ENCODE results near the gene IFNLR1.

IFNLR1 gene

DNA sequence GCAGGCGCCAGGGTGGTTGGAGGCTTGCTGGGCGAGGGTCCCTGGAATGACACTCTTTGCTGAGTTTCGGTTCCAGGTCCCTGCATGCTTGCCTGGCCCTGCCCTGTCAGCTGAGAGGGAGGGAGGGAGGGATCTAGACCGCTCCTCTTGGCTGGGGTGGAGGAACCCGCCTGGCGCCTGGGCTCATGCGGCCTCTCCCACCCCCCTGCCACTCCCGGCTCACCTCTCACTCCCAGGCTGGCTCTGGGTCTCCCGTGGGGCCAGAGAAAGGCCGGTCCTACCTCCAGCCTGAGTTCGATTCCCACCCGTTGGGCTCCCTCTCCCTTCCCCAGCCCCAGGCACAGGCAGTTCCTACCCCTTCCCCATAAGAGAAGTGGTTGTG lies 19.0 kb upstream of the IFNLR1 start:
- no peak for DNase-seq (ENCODE audit: low read depth, low spot score)

DNA sequence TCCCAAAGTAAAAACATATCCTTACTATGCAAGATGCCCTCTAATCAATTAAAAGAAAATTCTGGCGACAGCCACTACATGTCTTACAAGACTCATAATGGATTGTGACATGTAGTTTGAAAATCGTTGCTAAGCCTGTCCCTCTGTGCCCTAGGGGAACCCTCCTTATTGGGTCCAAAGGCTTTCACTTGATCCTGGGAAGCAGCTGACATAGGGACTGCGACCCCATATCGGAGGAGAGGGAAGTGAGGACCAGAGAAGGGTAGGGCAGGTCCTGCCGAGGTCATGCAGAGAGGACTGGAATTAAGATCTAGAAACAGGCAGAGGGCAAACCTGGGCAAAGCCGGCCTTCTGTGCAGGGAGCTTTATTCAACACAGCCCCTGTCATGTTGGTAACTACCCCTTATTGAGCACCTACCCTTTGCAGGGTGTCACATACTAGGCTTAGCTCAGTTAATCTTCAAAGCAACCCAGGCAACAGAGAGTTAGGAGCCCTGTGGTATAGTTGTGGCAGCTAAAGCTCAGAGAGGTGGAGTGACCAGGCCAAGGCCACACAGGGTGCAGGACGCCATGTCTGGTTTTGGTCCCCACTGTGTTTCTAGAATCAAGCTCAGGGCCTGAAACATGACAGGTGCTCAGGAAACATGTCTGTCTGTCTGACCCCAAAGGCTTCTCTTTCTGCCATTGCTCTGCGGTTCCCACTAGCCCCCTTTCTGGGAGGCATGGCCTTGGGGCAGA lies 18.4 kb upstream of the IFNLR1 start:
- no peak for DNase-seq (ENCODE audit: low read depth, low spot score)

DNA sequence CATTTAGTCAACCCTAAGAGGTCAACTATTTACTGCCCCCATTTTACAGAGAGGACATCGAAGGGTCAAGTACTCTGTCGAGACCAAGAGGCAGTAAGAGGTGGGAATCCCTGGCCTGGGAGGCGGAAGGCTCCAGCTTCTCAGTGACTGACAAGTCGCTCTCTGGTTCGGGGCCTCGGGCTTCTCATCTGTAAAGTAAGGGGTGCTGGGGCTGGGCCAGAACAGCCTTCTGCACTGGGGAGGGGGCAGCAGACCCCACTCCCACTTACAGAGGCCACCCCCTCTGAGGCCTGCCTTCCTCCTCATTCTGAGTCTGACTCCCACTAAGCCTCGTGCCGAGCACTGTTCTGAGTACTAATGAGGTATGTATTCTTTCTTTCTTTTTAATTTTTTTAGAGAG lies 17.0 kb upstream of the IFNLR1 start:
- DNase-seq (ENCODE audit: low read depth, low spot score), result no peak

DNA sequence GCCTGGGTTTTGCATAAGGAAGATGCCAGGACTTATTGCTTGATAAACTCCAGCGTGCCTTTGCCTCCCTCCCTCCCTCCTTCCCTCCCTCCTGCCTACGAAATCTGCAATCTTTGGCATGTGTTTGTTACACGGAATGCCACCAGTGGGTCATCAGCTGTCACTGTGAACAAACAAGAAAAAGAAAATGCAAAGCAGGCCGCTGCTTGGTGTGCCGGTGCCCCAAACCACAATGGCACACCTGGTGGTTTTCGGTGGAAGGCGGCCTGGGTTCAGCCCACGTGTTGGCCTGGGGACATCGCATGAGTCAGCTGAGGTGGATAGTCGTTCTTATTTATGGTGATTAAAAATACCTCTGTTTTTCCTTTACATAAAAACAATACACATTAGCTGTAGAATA lies 16.3 kb upstream of the IFNLR1 start:
- DNase-seq (ENCODE audit: low read depth, low spot score), result no peak

DNA sequence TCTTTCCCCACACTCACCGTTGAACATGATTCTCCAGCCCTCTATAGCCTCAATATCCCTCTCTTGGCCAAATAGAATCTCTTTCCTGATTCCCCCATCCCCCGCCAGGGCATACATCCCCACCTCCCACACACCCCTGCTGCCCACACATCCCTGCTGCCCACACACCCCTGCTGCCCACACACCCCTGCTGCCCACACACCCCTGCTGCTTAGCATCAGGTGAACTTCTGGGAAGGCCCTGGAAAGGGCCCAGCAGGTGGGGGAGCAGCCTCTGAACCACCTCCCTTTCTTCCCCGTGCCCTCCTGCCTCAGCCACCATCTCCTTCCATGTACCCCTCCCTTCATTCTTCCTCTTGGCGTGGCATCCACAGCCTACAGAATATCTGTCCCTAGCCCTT lies 15.9 kb upstream of the IFNLR1 start:
- no peak for DNase-seq (ENCODE audit: low read depth, low spot score)

DNA sequence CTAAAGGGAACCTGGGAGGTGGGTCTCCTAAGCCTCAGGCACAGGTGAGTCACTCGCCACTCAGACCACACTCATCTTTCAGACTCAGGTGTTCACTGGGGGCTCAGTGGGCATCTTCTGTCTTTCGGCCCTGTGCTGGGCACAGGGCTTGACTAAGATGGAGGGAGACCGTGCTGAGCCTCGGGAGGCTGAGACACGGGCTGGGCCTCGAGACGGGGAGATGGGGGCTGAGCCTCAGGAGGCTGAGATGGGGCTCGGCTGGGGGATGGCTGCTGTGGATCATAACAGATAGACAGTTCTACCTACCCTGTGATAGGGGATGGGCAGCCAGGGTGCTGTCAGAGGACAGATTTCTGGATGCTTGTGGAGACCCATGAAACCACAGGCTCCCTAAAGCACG lies 15.5 kb upstream of the IFNLR1 start:
- DNase-seq (ENCODE audit: low read depth, low spot score), result no peak

DNA sequence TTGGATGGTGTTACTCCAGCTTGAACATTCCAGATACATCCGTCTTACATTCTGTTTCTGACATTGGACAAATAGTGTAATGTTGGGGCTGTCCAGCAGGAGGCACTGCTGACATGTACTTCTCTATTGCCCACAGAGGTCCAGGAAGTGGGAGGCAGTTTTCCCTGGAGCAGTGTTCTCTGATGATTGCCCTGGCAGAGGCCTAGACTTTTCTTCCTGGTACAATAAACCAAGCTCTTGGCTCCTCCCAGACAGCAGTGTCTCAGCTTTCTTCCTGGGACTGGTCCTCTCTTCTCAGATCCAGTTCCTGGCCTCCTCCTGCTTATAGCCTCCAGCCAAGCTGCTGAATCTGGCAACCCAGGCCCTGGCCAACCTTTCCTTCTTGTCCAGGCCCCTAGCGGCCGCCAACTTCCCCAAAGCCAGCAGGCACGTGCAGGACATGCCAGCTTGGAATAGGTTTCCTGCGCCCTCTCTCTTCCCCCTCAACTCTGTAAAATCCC lies 14.9 kb upstream of the IFNLR1 start:
- DNase-seq (ENCODE audit: low read depth, low spot score), result no peak

DNA sequence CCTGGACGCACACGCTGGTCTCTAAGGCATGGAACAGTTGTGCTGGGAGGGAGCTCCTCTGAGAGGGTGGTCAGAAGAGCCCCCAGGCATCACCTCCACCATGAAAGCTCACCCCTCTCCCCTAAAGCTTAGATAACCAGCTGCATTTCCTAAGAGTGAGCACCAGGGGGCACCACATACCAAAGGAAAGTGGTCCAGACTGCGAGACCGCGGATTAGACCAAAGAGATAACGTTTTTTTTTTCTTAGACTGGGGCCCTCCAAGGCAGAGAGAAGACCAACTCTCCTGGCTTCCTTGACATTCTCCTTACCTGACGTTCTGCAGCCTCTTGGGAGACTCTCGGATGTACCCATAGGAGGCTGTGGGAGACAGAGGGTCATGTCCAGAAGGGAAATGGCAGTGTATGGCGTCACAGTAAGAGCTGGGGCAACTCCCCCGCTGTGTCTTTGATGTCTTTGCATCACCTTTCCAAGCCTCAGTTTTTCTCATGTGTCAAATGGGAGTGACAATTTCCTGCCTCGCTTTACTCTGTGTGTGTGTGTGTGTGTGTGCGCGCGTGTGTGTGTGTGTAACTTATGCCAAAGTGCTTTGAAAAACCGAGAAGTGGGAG lies 12.3 kb upstream of the IFNLR1 start:
- DNase-seq (ENCODE audit: low read depth, low spot score), result peak; percentile 64

DNA sequence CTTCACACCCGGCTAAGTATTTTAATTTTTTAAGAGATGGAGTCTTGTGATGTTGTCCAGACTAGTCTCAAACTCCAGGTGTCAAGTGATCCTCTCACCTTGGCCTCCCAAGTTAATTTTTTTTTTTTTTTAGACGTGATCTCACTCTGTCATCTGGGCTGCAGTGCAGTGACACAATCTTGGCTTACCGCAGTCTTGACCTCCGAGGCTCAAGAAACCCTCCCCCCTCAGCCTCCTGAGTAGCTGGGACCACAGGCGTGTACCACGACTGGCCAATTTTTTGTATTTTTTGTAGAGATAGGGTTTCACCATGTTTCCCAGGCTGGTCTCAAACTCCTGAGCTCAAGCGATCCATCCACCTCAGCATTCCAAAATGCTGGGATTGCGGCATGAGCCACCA lies 11.7 kb upstream of the IFNLR1 start:
- no peak for DNase-seq (ENCODE audit: low read depth, low spot score)

DNA sequence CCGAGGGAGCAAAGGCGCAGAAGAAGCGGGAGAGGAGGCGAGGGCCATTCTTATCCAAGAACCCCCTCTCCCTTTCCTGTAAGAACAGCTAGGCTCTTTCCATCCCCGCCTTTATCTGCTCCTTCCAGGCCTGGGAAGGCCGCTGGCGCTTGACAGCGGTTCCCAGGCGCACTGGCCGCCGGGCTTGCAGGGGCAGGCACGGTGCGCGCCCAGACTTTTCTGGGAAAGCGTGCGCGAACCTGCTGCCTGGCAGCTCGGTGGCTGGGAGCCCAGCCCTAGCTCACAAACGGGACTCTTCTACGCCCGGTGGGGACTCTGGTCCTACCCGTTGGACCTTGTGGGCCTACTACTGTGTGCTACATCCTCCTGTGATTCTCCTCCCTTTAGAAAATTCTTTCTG lies 8.8 kb upstream of the IFNLR1 start:
- no peak for DNase-seq (ENCODE audit: low read depth, low spot score)

DNA sequence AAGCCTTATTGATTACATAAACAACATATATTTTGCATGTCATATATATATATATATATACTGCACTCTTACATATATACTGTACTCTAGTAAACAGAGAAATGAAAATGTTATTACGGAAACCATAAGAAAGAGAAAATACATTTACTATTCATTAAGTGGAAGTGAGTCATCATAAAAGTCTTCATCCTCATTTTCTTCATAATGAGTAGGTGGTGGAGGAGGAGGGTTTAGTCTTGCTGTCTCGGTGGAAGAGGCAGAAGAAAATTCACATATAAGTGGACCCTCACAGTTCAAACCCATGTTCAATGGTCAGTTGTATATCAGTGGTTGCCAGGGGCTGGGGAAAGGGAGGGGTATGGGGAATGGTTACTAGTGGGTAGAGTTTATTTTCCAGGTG lies 8.0 kb upstream of the IFNLR1 start:
- DNase-seq (ENCODE audit: low read depth, low spot score), result no peak

DNA sequence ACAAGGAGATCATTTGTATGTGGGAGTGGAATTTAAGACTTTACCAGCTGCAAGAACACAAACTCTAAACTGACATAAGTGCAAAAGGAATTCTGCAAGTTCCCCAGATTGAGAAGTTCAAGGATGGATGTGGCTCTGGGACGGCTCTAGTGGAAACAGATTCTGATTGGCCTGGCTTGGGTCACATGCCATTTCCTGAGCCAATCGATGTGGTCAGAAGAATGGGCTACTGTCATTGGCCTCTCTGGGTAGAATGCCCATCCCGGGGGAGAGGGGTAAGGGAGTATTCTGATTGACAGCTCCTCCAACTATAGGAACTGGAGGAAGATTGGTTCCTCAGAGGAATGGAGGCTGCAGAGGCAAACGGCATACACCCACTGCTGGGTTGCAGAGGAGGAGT lies 6.0 kb upstream of the IFNLR1 start:
- DNase-seq (ENCODE audit: low read depth, low spot score), result no peak

DNA sequence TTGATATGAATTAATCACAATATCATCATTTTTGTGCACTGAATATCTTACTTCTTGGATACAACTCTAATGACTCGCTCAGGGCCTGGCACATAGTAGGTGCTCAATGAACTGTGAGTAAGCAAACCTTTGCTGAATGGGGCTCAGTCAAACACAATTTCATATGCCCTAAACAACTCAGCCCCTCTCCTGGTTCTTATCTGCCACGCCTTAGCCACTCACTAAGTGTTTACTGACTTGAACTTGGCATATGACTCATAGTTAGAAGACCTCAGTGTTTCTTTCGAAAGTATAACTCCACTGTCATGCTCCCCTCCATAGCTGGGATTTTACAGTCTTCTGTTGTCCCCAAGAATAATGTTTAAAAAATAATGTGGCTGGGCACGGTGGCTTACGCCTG lies 4.8 kb upstream of the IFNLR1 start:
- no peak for DNase-seq (ENCODE audit: low read depth, low spot score)

DNA sequence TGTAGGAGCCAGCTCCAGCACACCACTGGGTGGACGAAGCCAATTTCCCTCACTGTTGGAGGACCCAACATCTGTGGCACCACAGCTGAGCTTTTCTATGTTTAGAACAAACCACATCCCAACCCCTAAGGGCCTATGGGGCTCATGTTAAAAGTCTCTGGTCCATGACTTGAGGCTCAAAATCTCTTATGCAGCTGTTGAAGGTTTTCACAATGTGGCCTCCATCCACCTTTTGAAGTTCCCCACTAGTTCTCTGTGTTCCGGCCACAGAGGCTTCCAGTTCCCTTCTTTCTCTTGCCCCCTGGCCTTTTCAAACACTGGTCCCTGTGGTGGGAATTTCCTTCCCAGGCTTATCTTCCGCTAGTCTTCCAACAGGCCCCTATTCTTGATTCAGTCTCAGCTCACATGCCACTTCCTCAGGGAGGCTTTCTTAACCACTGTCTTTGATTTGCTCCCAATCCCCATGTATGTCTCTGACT lies 3.9 kb upstream of the IFNLR1 start:
- DNase-seq (ENCODE audit: low read depth, low spot score), result no peak

DNA sequence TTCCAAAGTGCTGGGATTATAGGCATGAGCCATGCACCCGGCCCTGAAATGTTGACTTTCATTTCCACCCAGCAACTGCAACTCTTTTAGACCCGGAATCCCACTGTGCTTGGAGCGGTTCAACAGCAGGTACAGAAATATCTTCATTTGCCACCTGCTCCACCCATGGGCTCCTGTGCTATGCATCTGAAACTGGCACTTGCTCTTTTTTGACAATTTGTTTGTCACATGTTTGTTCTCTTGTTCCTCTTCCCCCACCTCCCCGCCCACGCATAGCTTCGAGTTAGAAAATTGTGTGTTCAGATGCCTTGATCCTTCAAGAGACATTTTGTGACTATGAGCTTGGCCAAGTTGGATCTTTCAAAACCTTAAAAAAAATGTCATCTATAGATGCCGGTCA lies 2.4 kb upstream of the IFNLR1 start:
- DNase-seq (ENCODE audit: low read depth, low spot score), result no peak

DNA sequence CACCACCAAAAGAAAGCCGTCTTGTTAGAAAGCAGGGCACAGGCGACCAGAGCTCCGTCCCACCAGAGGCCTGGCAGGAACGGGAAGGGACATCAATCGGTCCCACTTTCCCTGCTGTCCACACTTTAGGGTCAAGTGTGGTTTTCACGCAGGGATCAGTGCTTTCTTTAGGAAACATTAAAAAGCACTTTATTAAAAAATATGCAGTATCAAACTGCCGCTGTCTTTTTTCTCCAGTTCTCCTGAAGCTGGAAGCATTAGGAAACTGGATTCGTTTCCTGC lies 437 bp downstream of the IFNLR1 start:
- no peak for DNase-seq (ENCODE audit: low read depth, low spot score)

DNA sequence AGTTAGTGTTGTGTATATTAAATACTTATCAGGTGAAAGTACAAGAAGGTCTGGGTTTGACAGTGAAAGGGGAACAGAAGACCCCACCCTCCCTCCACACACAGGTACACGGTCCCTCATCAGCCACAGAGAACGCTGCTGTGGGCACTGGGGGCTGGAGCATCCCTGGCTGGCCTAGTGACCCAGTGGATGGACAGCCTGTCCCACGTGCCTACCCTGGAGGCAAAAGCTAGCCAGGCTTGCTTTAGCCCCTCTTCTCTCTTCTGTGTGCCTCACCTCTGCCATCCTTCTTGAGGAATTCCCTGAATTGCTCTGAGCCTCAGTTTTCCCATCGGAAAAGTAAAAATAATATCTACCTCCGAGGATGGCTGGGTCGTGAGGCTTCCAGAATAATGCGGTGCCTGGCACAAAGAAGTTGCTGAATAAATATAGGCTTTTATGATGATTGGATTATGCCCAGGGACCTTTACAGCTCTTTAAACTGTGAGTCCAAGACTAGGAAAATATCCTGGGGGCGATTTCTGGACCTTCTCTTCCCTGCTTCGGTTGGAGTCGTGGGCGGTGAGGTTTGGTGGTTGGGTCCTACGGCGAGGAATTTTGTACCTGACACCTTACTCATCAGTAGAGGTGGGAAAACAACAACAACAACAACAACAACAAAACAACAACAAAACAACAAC lies 918 bp downstream of the IFNLR1 start:
- no peak for DNase-seq (ENCODE audit: low read depth, low spot score)

DNA sequence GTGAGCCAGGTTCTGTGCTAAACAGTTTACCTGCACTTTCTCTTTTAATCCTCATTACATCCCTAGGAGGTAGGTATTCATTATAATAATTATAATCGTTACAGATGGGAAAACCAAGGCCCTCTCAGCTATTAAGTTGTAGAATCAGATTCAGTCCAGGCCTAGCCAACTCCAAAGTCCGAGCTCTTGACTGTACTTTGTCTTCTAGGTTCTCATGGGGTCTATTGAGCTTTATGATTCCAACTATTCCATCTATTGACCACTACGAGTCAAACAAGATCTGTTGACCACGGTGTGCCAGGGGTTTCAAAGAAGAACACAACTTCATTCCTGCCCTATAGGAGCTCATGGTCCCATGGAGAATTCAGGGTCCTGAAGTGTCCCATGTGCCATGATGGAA lies 2.0 kb downstream of the IFNLR1 start:
- no peak for DNase-seq (ENCODE audit: low read depth, low spot score)

DNA sequence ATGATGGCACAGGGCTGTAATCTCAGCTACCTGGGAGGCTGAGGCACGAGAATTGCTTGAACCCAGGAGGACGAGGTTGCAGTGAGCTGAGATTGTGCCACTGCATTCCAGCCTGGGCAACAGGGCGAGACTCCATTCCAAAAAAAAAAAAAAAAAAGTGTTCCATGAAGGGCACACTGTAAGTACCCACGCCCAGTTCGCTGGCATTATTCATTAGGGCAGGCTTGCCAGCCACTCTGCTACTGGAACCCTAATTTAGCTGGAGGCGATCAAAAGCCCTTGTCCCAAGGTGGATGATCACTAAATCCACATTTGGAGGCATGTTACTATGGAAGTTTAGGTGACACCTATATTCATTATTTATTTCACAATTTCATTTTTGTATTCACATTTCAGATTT lies 5.0 kb downstream of the IFNLR1 start:
- DNase-seq (ENCODE audit: low read depth, low spot score), result no peak

DNA sequence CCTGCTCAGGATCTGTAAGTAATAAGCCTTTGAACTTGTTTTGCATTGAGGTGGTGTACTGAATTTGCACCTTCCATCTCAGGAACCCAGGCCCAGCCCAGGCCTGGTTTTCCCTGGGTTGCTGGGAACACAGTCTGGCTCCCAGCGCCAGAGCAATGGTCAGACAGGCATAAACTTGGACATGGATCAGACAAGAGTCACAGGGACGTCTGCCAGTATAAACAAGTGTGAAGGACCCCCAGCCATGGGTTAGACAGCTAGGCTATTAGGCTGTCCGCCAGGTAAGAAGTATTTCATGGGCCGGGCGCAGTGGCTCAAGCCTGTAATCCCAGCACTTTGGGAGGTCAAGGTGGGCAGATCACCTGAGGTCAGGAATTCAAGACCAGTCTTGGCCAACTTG lies 5.5 kb downstream of the IFNLR1 start:
- DNase-seq (ENCODE audit: low read depth, low spot score), result no peak

DNA sequence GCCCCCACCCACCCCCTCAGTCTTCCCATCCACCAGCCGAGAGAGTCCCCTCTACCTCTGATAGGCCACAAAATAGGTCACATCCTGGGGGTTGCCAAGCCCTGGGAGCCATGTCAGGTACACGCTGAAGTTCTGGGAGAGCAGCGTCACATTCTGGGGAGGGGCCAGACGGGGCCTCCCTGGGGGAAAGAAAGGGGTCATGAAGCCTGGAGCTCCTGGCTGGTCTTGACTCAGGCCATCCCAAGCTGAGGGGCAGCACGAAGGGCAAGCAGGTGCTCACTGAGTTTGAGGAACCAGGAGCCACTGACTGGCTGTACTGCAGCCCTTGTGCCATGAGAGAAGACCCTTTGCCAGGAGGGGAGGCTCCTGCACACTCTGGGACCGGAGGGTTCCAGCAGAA lies 6.4 kb downstream of the IFNLR1 start:
- no peak for DNase-seq (ENCODE audit: low read depth, low spot score)

DNA sequence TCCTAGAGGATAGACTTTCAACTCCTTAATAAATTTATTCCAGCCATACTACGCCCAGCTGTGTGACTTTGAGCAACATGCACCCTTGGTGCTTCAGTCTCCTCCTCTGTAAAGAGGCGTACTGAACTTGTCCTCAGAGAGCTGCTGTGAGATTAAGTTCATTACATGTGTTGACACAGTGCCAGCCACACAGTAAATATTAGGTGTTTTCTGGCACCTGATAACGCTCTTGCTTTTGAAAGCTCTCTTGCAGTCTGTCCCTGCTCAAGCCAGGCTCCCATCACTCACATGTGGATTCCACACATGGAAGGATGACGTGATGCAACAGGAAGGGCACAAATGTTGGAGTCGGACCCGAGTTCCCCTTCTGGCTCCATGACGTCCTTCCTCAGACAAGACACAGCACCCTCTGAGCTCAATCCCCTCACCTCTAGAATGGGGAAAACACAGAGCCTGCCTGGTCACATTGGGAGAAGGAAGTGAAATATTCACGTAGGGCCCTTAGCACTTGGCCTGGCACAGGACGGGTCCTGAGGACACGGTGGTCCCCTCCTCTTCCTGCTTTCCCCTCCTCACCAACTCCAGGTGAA lies 7.7 kb downstream of the IFNLR1 start:
- DNase-seq (ENCODE audit: low read depth, low spot score), result no peak

DNA sequence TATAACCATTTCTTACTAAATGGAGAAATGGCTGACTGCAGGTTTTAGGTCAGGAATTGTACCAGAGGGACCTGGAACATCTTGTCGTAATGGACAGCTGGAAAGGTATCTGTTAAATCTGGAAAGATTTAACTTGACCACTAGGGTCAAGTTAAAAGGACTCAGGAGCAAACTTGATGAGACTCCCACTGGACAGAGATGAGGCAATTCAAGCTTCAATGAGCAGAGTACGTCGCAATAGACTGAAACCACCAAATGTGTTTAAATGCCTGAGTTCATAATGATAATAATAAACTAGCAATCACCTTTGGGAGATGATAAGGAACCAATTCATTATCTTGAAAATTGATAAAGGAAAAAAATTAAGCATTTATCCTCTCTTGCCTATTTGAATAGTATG lies 8.7 kb downstream of the IFNLR1 start:
- DNase-seq (ENCODE audit: low read depth, low spot score), result no peak

All from activated CD4-positive, CD25-positive, alpha-beta regulatory T cell treated with anti-CD3 and anti-CD28 coated beads, Interleukin-2, amount 50 U/mL, for 16 hours (primary cell).